GM12864 (cell line): ENCODE results near the gene UQCRHL.
"Not testable (repeated sequence)": the region's sequence is repeated elsewhere in the genome, so short reads cannot be mapped to it uniquely, and the experiment has no call there.

Experiments
- DNase-seq: peaks from one replicate; pipeline ENCODE4 v3.0.0-alpha.2; 2011; ENCODE audit warnings: low read depth
- H3K4me3 ChIP-seq: 2 replicates; pipeline ENCODE4 v1.5.1; 2011; ENCODE audit warnings: mild to moderate bottlenecking, low read depth, low read length, control low read depth
- CTCF ChIP-seq: IDR thresholded peaks from 2 replicates; pipeline ENCODE4 v1.5.1; 2011; ENCODE audit warnings: low read depth, mild to moderate bottlenecking, moderate library complexity, low read length, control low read depth, inconsistent platforms; ENCODE audit errors: missing control alignments

The UQCRHL gene

GRCh38 chr1:15838721-15839120, 31.3 kb upstream of the UQCRHL start:
- no peak for TF ChIP-seq CTCF

GRCh38 chr1:15837931-15838330, 30.5 kb upstream of the UQCRHL start:
- no peak for DNase-seq
- TF ChIP-seq CTCF, result no peak

More at GRCh38 chr1:15838721-15839120, 31.3 kb upstream of the UQCRHL start:
- DNase-seq, result no peak
- H3K4me3 ChIP-seq, result no peak overlapping the region

GRCh38 chr1:15836772-15837669, 29.6 kb upstream of the UQCRHL start:
- no peak for TF ChIP-seq CTCF
- peak overlapping the region; percentile 28; the same call in 1 of the 2 replicates for H3K4me3 ChIP-seq
- no peak for DNase-seq

More at GRCh38 chr1:15837931-15838330, 30.5 kb upstream of the UQCRHL start:
- H3K4me3 ChIP-seq, result no peak overlapping the region

GRCh38 chr1:15836511-15836771, 29.0 kb upstream of the UQCRHL start:
- DNase-seq, result not testable (repeated sequence)
- peak overlapping the region; percentile 67 for H3K4me3 ChIP-seq

GRCh38 chr1:15835741-15836510, 28.5 kb upstream of the UQCRHL start:
- H3K4me3 ChIP-seq, result peak overlapping the region; percentile 67
- peak; percentile 97 for DNase-seq
- TF ChIP-seq CTCF, result no peak

GRCh38 chr1:15835205-15835740, 27.8 kb upstream of the UQCRHL start:
- TF ChIP-seq CTCF, result no peak
- no peak for DNase-seq

GRCh38 chr1:15834406-15835204, 27.2 kb upstream of the UQCRHL start:
- peak; percentile 89 for DNase-seq

More at GRCh38 chr1:15835205-15835740, 27.8 kb upstream of the UQCRHL start:
- H3K4me3 ChIP-seq, result peak overlapping the region; percentile 67

More at GRCh38 chr1:15834406-15835204, 27.2 kb upstream of the UQCRHL start:
- TF ChIP-seq CTCF, result no peak
- H3K4me3 ChIP-seq, result peak overlapping the region; percentile 67
